Calu3 (cell line): ENCODE measurements around the gene AMMECR1L. TPM values are rescaled to one million over a fixed set of nuclear protein-coding genes. Genes with fewer than 3 reads are reported as not detected.

Source experiments
- BruUV-seq: library from RNA; stranded (reverse); fragments of 400-500 nt; replicated peaks from 2 replicates; lab custom pipeline; 2021; lab: Mats Ljungman, UMichigan
- CTCF ChIA-PET: fragments of 300-600 bp; sonication (Branson Sonifier 250); formaldehyde crosslinking; loops from one replicate; lab custom pipeline; 2022; ENCODE audit warnings: antibody characterized with exemption; lab: Charles Lee
- DNase-seq: peaks from one replicate; pipeline ENCODE4 v3.0.0; 2022
- H3K27ac Mint-ChIP-seq: one replicate; pipeline ENCODE4 v1.8.0; 2022; ENCODE audit warnings: mixed read lengths; ENCODE audit not compliant: unreplicated experiment
- H3K27me3 Mint-ChIP-seq: one replicate; pipeline ENCODE4 v1.8.0; 2022; ENCODE audit warnings: mixed read lengths; ENCODE audit not compliant: unreplicated experiment
- H3K36me3 Mint-ChIP-seq: one replicate; pipeline ENCODE4 v1.8.0; 2022; ENCODE audit warnings: mild to moderate bottlenecking, moderate library complexity, mixed read lengths; ENCODE audit not compliant: insufficient read depth, unreplicated experiment
- H3K4me1 Mint-ChIP-seq: one replicate; pipeline ENCODE4 v1.8.0; 2022; ENCODE audit warnings: mild to moderate bottlenecking, low read depth, mixed read lengths; ENCODE audit not compliant: unreplicated experiment
- H3K4me3 Mint-ChIP-seq: one replicate; pipeline ENCODE4 v1.8.0; 2022; ENCODE audit warnings: mild to moderate bottlenecking, low read depth, moderate library complexity, mixed read lengths; ENCODE audit not compliant: unreplicated experiment
- H3K9me3 Mint-ChIP-seq: one replicate; pipeline ENCODE4 v1.8.0; 2022; ENCODE audit warnings: low read depth, mixed read lengths; ENCODE audit not compliant: unreplicated experiment
- intact Hi-C: fragments of 100-400 bp; cut with micrococcal nuclease; formaldehyde crosslinking; loops from one replicate; pipeline ENCODE4 v1.10.0; 2022; ENCODE audit not compliant: unreplicated experiment
- total RNA-seq: library from RNA; stranded (reverse); gene quantifications from 2 replicates; pipeline ENCODE4 v1.2.3, GENCODE V29; 2022
- TF ChIP-seq, protein P1 (sequence below): fragments of 200-600 bp; IDR thresholded peaks from one replicate; pipeline ENCODE4 v1.8.0; 2022; ENCODE audit warnings: antibody characterized with exemption; ENCODE audit not compliant: unreplicated experiment

Gene AMMECR1L
- total RNA-seq, 1 experiment from 2014 or later = 21.6 TPM

DNA sequence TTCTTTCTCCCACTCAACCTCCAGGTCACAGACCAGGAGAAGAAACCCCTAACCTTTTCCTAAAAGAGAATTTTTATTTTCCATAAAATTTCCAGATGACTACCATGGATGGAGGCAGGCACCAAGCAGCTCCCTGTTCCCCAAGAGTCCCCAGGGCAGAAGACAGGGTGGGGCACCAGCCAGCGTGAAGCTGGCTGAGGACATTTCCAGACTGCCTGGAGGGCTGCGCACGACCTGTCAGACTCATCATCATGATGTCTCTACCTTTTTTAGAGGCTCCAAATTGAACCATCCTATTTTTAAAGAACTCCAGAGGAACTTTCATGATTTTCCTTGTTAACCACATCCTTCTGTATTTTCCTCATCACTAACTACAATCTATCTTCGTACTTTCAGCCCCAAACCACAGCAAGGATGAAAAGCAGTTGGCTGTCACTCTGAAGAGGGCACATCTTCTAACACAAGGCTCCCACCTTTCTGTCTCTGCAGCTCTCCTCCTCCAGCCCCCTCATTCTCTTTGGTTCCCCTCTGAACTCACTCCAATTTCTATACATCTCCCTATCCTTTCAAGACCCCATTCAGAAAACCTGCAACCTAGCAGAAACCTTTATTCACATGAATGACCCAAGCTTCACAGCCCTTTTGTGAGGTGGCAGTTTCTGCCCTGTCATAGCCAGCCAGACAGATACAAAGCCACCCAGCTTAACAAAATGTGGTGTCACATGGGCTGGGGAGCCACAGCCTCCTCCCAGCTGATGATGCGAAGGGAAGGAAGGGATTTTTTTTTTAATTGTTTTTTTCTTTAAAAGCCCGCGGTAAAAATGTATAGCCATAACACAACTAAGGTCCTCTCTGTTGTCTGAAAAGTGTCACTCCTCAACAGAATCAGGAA lies 11.1 kb downstream of the AMMECR1L start:
- intact Hi-C loops = no loop called here
- no peak for DNase-seq
- CTCF ChIA-PET = no interaction called here
- TF ChIP-seq, protein P1, sequence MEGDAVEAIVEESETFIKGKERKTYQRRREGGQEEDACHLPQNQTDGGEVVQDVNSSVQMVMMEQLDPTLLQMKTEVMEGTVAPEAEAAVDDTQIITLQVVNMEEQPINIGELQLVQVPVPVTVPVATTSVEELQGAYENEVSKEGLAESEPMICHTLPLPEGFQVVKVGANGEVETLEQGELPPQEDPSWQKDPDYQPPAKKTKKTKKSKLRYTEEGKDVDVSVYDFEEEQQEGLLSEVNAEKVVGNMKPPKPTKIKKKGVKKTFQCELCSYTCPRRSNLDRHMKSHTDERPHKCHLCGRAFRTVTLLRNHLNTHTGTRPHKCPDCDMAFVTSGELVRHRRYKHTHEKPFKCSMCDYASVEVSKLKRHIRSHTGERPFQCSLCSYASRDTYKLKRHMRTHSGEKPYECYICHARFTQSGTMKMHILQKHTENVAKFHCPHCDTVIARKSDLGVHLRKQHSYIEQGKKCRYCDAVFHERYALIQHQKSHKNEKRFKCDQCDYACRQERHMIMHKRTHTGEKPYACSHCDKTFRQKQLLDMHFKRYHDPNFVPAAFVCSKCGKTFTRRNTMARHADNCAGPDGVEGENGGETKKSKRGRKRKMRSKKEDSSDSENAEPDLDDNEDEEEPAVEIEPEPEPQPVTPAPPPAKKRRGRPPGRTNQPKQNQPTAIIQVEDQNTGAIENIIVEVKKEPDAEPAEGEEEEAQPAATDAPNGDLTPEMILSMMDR = no peak
- no peaks in the 10 kb centered on the region for H3K9me3 Mint-ChIP-seq
- H3K27me3 Mint-ChIP-seq = no peaks in the 10 kb centered on the region
- peaks cover 34% of the 10 kb centered on the region for H3K36me3 Mint-ChIP-seq
- peaks cover 17% of the 10 kb centered on the region for H3K4me1 Mint-ChIP-seq
- BruUV-seq = no TSS peak
- H3K4me3 Mint-ChIP-seq = no peak overlapping the region
- H3K27ac Mint-ChIP-seq = no peak overlapping the region

DNA sequence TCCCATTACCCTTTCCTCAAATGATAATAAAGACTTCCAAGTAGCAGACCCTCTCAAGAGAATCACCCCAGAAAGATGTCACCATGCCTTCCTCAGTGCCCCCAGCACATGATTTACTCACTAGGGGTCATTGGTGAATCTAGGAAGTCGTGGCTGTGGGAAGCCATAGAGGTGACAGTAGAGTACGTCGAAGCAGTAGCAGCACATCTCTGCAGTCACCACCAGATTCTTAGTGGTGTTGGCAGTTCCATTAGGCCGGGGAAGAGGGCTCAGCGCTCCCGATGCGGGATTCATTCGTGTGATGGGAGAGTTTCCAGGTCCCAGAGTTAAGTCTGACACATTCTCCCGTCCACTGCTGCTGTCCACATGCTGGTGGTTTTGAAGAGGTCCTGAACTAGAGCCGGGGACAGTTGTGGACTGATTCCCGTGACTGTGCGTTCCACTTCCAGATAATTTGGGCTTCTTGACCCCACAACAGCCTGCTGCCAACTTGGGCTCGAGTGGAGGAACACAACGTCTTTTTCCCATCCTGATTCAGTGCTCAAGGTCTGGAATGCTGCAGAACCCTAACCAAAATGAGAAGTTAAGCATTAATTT lies 12.0 kb downstream of the AMMECR1L start:
- no peaks in the 10 kb centered on the region for H3K9me3 Mint-ChIP-seq
- no peak for DNase-seq
- BruUV-seq = no TSS peak
- peaks cover 10% of the 10 kb centered on the region for H3K4me1 Mint-ChIP-seq
- H3K36me3 Mint-ChIP-seq = peaks cover 27% of the 10 kb centered on the region
- TF ChIP-seq, protein P1 = no peak
- no peak overlapping the region for H3K27ac Mint-ChIP-seq
- CTCF ChIA-PET = no interaction called here
- H3K27me3 Mint-ChIP-seq = no peaks in the 10 kb centered on the region
- no peak overlapping the region for H3K4me3 Mint-ChIP-seq
- intact Hi-C loops = no loop called here

DNA sequence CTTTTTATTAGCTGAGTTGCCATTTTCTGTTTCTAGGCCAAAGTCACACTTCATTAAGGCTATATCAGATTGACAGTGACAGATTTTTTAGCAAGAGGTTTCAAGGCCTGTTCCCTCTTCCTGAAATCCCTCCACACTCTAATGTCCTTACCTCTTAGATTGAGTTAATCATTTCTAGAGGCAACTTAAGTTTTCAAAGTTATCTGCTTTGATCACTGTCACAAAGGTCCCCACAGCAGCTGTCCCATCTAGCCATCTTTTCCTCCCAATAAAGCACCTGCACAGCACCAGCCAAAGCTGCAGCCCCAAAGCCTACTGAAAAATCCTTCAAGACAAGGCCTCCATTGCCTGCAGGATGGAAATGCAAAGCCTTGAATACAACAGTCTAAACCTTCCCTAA lies 13.4 kb downstream of the AMMECR1L start:
- Mint-ChIP-seq H3K4me1 (peaks cover 9% of the 10 kb centered on the region), H3K9me3 (no peaks in the 10 kb centered on the region), H3K27ac (peak overlapping the region; percentile 20), H3K36me3 (peaks cover 18% of the 10 kb centered on the region), H3K27me3 (no peaks in the 10 kb centered on the region), H3K4me3 (no peak overlapping the region)
- TF ChIP-seq, protein P1 = no peak
- BruUV-seq = no TSS peak
- DNase-seq = no peak
- CTCF ChIA-PET = no interaction called here
- intact Hi-C loops = no loop called here

DNA sequence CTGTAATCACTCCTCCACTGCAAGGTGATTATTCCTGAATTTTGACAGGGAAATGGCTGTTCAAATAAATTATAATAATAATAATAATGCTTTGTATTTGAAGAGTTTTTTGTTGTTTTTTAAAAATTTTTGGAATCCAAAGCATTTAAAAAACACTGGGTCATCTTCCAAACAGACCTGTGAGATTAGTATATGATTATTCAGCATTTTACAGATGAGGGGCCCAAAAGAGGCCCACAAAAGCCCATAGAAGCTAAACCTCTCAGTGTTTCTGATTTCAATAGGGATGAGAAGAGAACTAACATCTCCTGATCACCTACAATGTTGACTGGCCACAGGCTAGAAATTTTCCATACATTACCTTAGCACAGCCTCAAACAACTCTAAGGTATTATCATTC lies 19.8 kb downstream of the AMMECR1L start:
- Mint-ChIP-seq H3K27me3 (no peaks in the 10 kb centered on the region), H3K27ac (no peak overlapping the region), H3K9me3 (no peaks in the 10 kb centered on the region), H3K4me3 (no peak overlapping the region), H3K36me3 (peaks cover 30% of the 10 kb centered on the region), H3K4me1 (peaks cover 8% of the 10 kb centered on the region)
- CTCF ChIA-PET = no interaction called here
- intact Hi-C loops = no loop called here
- TF ChIP-seq, protein P1 = no peak
- DNase-seq = no peak
- no TSS peak for BruUV-seq
